Stomach smooth muscle (tissue), 2 donors: ENCODE data around the gene CYP39A1.
A peak's percentile ranks its signal among the peaks of the same experiment; 100 is the strongest.

ENCODE experiments used
- H3K27ac ChIP-seq: one replicate; pipeline ENCODE4 v1.7.0; 2013; ENCODE audit warnings: mild to moderate bottlenecking, low read length, inconsistent platforms
- H3K27me3 ChIP-seq, 2 donors: one replicate each; pipeline ENCODE4 v1.7.0; 2013; ENCODE audit warnings: low read length in 2 of 2; ENCODE audit not compliant: insufficient read depth in 2 of 2, control insufficient read depth in 1 of 2
- H3K36me3 ChIP-seq, 2 donors: one replicate each; pipeline ENCODE4 v1.7.0; 2013; ENCODE audit warnings: low read length in 2 of 2; ENCODE audit not compliant: control insufficient read depth in 2 of 2, insufficient read depth in 2 of 2
- H3K4me1 ChIP-seq: one replicate; pipeline ENCODE4 v1.7.0; 2013; ENCODE audit warnings: low read length; ENCODE audit not compliant: control insufficient read depth, insufficient read depth
- H3K4me3 ChIP-seq, 2 donors: one replicate each; pipeline ENCODE4 v1.7.0; 2013; ENCODE audit warnings: low read length in 2 of 2
- H3K9ac ChIP-seq, 2 donors: one replicate each; pipeline ENCODE4 v1.7.0; 2013; ENCODE audit warnings: low read length in 2 of 2, mild to moderate bottlenecking in 1 of 2
- H3K9me3 ChIP-seq, 2 donors: one replicate each; pipeline ENCODE4 v1.7.0; 2013; ENCODE audit warnings: low read length in 2 of 2; ENCODE audit not compliant: control insufficient read depth in 2 of 2
- donor health status: healthy.
- donor health status: Pancreatic carcinoma.

CYP39A1 gene, protein sequence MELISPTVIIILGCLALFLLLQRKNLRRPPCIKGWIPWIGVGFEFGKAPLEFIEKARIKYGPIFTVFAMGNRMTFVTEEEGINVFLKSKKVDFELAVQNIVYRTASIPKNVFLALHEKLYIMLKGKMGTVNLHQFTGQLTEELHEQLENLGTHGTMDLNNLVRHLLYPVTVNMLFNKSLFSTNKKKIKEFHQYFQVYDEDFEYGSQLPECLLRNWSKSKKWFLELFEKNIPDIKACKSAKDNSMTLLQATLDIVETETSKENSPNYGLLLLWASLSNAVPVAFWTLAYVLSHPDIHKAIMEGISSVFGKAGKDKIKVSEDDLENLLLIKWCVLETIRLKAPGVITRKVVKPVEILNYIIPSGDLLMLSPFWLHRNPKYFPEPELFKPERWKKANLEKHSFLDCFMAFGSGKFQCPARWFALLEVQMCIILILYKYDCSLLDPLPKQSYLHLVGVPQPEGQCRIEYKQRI

DNA sequence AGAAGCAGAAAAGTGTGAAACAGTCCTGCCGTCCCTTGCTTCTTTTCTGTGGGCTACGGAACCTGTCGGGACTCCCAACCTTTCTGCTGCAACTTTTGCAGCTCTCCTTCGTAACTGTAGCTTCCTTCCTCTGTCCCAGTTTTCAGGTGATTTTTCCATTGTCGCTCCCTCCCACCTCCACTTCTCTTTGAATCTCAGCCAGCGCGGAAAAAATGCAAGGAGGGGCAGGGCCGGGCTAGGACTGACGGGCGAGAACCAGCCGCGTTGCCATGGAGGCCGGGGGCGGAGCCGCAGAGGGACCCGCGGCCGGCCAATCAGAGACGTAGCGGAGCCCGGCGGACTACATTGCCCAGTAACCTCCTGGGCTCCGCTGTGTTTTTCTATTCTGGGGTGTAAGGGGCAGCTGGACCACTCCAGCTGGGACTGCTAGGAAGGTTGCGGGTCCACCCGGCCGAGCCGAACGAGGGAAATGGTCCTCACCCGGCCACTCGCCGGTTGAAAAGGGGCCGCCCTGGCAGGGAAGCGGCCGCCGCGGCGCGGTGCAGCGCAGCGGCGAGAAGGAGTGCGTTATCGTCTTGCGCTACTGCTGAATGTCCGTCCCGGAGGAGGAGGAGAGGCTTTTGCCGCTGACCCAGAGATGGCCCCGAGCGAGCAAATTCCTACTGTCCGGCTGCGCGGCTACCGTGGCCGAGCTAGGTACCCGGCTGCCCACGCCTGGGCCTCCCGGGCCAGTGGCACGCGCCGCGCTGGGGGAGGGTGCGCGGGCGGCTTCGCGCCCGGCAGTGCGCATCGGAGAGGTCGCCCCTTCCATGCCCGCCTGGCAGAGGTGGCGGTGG is at the start of gene CYP39A1, which contains the start of gene SLC25A27:
Gene CYP39A1 (minus strand): TSS at position 216 of the 836 bp plus-strand sequence. CDS start 236 bp downstream, outside the sequence.
Gene SLC25A27 (plus strand): TSS at position 373 of the 836 bp plus-strand sequence. CDS start 218 bp downstream, at position 591.
- Histone ChIP-seq H3K4me1 (no peaks in the 10 kb centered on the region), H3K27ac (peak within 1 kb of the TSS; percentile 68), H3K9ac (peak within 1 kb of the TSS; percentile 85 to 88), H3K27me3 (no peaks in the 10 kb centered on the region), H3K9me3 (no peaks in the 10 kb centered on the region), H3K4me3 (peak within 1 kb of the TSS; percentile 94 to 99), H3K36me3 (no peaks in the 10 kb centered on the region)

DNA sequence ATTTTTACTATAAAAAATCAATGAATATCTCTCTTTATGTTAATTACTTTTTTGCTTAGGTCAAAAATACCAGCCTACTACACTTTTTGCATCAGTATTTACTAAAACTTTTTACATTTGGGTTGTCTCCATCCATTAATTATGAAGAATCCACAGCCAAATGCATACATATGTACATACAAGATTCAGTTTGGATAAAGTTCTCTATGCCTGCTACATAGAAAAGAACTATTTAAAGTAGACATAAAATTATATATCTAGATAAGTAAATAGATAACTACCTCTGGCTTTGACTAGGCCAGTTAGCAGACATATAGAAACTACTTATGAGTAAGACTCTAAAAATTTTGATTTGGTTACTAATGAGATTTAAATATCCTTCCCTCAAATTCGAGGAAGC is 47.4 kb upstream of the CYP39A1 start:
- Histone ChIP-seq H3K4me1 (no peaks in the 10 kb centered on the region), H3K9ac (no peak overlapping the region), H3K27ac (no peak overlapping the region), H3K27me3 (no peaks in the 10 kb centered on the region), H3K4me3 (no peak overlapping the region), H3K36me3 (no peaks in the 10 kb centered on the region), H3K9me3 (no peaks in the 10 kb centered on the region)

DNA sequence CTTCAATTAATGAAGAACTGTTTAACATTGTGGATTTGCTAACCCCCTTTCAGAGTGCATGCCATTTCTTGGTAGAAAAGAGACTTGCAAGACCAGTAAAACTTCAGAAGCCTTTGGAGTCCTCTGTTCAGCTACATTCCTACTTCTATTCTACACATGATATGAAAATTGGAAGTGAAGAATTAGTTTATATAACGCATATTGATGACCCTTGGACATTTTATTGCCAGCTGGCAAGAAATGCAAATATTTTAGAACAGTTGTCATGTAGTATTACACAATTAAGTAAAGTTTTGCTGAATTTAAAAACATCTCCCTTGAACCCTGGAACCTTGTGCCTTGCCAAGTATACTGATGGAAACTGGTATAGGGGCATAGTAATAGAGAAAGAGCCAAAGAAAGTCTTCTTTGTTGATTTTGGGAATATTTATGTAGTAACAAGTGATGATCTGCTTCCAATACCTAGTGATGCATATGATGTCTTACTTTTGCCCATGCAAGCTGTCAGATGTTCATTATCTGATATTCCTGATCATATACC is 38.4 kb upstream of the CYP39A1 start:
- Histone ChIP-seq H3K4me3 (no peak overlapping the region), H3K4me1 (no peaks in the 10 kb centered on the region), H3K27me3 (no peaks in the 10 kb centered on the region), H3K9me3 (no peaks in the 10 kb centered on the region), H3K27ac (no peak overlapping the region), H3K36me3 (no peaks in the 10 kb centered on the region), H3K9ac (no peak overlapping the region)

DNA sequence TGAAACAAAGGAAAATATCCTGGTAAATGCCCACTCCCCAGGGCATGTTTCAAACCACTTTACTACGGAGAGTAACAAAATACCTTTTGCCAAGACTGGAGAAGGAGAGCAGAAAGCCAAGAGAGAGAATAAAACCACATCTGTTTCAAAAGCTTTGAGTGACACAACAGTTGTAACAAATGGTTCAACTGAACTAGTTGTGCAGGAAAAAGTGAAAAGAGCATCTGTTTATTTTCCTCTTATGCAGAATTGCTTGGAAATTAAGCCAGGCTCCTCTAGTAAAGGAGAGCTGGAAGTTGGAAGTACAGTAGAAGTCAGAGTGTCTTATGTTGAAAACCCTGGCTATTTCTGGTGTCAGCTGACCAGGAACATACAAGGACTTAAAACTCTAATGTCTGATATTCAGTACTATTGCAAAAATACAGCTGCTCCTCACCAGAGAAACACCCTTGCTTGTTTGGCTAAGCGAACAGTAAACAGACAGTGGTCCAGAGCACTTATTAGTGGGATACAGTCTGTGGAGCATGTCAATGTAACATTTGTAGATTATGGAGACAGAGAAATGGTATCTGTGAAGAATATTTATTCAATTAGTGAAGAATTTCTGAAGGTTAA is 37.6 kb upstream of the CYP39A1 start:
- no peak overlapping the region for H3K4me3 ChIP-seq
- no peaks in the 10 kb centered on the region for H3K9me3 ChIP-seq
- no peak overlapping the region for H3K27ac ChIP-seq
- no peaks in the 10 kb centered on the region for H3K27me3 ChIP-seq
- no peaks in the 10 kb centered on the region for H3K4me1 ChIP-seq
- no peak overlapping the region for H3K9ac ChIP-seq
- no peaks in the 10 kb centered on the region for H3K36me3 ChIP-seq

DNA sequence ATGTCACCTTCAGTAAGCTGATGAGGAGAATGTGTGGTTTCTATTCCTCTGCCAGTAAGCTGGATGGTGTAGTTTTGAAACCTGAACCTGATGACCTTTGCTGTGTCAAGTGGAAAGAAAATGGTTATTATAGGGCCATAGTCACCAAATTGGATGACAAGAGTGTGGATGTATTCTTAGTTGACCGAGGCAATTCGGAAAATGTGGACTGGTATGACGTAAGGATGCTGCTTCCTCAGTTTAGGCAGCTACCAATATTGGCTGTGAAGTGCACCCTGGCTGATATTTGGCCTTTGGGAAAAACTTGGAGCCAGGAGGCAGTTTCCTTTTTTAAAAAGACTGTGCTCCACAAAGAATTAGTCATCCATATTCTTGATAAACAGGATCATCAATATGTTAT is 37.0 kb upstream of the CYP39A1 start:
- H3K4me3 ChIP-seq: no peak overlapping the region
- no peaks in the 10 kb centered on the region for H3K36me3 ChIP-seq
- no peak overlapping the region for H3K9ac ChIP-seq
- no peaks in the 10 kb centered on the region for H3K9me3 ChIP-seq
- no peak overlapping the region for H3K27ac ChIP-seq
- no peaks in the 10 kb centered on the region for H3K4me1 ChIP-seq
- no peaks in the 10 kb centered on the region for H3K27me3 ChIP-seq

DNA sequence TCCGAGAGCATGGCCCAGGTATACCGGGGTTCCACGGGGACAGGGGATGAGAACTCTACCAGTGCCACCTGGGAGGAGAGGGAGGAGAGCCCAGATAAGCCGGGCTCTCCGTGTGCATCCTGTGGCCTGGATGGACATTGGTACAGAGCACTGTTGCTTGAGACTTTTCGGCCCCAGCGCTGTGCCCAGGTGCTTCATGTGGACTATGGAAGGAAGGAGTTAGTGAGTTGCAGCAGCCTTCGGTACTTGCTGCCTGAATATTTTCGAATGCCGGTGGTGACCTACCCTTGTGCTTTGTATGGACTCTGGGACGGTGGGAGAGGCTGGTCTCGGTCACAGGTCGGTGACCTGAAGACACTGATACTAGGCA is 36.3 kb upstream of the CYP39A1 start:
- Histone ChIP-seq H3K36me3 (no peaks in the 10 kb centered on the region), H3K4me1 (no peaks in the 10 kb centered on the region), H3K9ac (no peak overlapping the region), H3K27ac (no peak overlapping the region), H3K9me3 (no peaks in the 10 kb centered on the region), H3K27me3 (no peaks in the 10 kb centered on the region), H3K4me3 (no peak overlapping the region)

DNA sequence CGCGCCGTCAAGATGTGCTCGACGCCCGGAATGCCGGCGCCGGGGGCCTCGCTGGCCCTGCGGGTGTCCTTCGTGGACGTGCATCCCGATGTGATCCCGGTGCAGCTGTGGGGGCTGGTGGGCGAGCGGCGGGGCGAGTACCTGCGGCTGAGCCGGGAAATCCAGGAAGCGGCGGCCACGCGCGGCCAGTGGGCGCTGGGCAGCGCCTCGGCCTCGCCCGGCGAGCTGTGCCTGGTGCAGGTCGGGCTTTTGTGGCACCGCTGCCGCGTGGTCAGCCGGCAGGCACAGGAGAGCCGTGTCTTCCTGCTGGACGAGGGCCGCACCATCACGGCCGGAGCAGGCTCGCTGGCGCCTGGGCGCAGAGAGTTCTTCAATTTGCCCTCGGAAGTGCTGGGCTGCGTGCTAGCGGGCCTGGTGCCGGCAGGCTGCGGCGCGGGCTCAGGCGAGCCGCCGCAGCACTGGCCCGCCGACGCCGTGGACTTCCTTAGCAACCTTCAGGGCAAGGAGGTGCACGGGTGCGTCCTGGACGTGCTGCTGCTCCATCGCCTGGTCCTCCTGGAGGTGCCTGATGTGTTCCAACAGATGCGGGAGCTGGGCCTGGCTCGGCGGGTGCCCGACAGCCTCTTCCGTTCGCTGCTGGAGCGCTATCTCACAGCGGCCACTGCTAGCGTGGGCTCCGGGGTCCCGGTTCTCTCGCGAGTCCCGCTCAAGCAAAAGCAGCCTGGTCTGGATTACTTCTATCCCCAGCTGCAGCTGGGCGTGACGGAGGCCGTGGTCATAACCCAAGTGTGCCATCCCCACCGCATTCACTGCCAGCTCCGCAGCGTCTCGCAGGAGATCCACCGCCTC is 35.7 kb upstream of the CYP39A1 start:
- H3K9ac ChIP-seq: no peak overlapping the region
- H3K36me3 ChIP-seq: no peaks in the 10 kb centered on the region
- H3K27me3 ChIP-seq: no peaks in the 10 kb centered on the region
- H3K4me1 ChIP-seq: no peaks in the 10 kb centered on the region
- no peak overlapping the region for H3K4me3 ChIP-seq
- H3K9me3 ChIP-seq: no peaks in the 10 kb centered on the region
- H3K27ac ChIP-seq: no peak overlapping the region

DNA sequence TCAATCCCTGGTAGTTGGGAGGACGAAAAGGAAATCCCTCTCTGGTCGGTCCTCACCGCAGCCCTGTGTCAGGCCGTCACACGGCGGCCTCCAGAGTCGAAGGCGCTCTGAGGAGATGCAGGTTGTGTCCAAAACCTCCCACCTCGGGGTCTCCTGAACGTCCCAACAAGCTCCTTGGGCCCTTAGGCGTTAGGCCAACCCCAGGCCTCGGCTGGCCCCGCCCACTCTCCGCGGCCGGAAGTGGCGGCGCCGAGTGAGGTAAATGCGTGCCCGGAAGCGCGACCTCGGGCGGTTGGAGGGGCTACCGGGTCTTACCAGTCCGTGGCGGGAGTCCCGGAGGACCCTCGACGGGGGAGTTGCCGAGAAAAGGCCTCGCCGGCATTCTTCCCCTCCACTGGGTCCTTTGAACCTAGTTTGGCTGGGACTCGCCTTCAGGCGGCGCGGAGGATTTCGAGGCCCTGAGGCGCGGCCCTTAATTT is 35.0 kb upstream of the CYP39A1 start, which contains the start of gene TDRD6:
Gene TDRD6 (plus strand): TSS at position 267 of the 479 bp plus-strand sequence. CDS start 244 bp downstream, outside the sequence.
- Histone ChIP-seq H3K4me3 (no peak within 1 kb of the TSS), H3K27ac (no peak within 1 kb of the TSS)

DNA sequence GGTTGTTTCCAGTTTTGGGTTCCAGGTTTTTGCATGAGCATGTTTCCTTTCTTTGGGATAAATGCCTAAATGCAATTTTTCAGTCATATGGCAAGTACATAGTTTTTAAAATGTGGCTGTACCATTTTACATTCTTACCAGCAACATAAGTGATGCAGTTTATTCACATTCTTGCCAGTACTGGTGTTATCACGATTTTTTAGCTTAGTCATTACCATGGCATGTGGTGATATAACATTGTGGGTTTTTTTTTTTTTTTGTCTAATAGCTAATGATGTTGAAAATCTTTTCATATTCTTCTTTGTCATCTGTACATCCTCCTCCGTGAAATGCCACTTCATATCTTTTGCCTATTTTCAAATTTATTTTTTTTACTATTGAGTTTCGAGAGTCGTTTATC is 32.2 kb upstream of the CYP39A1 start:
- H3K9ac ChIP-seq: no peak overlapping the region
- H3K4me3 ChIP-seq: no peak overlapping the region
- no peaks in the 10 kb centered on the region for H3K4me1 ChIP-seq
- no peaks in the 10 kb centered on the region for H3K9me3 ChIP-seq
- H3K27ac ChIP-seq: no peak overlapping the region
- H3K27me3 ChIP-seq: no peaks in the 10 kb centered on the region
- no peaks in the 10 kb centered on the region for H3K36me3 ChIP-seq

More for the DNA sequence above, 35.0 kb upstream of the CYP39A1 start, which contains the start of gene TDRD6:
- Histone ChIP-seq H3K27me3 (no peaks in the 10 kb centered on the region), H3K9me3 (no peaks in the 10 kb centered on the region), H3K36me3 (no peaks in the 10 kb centered on the region), H3K4me1 (no peaks in the 10 kb centered on the region), H3K9ac (no peak within 1 kb of the TSS)
